Pons (tissue), 1 donor: ENCODE measurements around the gene KIF3C.

Experiments used
- DNase-seq: peaks from one replicate; pipeline ENCODE4 v3.0.0-alpha.2; 2016; ENCODE audit warnings: low spot score

Gene KIF3C

DNA sequence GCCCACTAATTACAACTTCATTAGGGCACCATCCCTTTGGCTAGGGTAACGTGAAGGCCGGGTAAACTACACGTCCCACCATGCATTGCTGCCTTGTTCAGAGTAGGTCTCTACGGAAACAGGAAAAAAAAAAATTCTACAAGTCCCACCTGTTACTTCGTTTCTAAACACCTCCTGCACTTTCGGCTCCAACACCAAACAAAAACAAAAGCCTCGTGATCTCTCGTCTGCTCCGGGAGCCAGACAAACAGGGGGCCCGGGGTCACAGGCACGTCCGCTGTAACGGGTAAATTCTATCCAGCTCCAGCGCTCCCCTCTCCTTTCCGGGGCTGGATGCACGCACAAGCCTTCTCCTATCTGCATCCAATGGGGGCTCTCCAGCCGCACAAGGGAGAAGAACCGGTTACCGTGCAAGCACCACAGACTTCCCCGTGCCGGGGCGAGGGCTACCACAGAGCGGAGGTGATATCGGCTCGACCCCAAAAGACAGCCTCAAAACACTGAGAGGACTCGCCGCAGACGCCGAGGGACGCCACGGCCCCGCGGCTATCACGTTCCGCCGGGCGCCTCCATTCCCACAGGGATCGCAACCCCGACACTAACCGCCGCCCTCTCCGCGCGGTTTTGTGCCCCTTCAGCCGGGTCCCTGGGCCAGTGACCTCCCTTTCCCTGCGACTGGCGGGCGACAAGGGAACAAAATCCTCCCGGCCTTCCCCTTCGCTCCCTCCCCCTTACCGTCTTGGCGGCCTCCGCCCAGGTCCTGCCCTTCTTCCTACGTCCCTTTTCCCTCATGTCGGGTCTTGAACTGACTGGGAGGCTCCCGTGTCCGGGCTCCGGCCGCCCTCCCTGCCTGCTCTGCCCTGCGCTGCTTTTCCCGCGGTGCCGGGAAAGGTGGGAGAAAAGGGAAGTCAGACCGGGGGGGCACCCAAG lies 104.6 kb downstream of the KIF3C start:
- DNase-seq = peak; percentile 67
